IPS DF 6.9 (cell line): Measurements from ENCODE around the gene FBXO24.

Experiments
- DNase-seq: peaks from one replicate; pipeline ENCODE4 v3.0.0-alpha.2; 2013; ENCODE audit warnings: low read depth, low spot score
- H3K27ac ChIP-seq: one replicate; pipeline ENCODE4 v1.5.1; 2013; ENCODE audit warnings: low read length, control low read depth
- H3K27me3 ChIP-seq: 2 replicates; pipeline ENCODE4 v1.6.1; 2013; ENCODE audit warnings: mild to moderate bottlenecking, low read length; ENCODE audit not compliant: control insufficient read depth, insufficient read depth
- H3K36me3 ChIP-seq: 2 replicates; pipeline ENCODE4 v1.6.1; 2013; ENCODE audit warnings: low read length; ENCODE audit not compliant: control insufficient read depth, insufficient read depth
- H3K4me1 ChIP-seq: 2 replicates; pipeline ENCODE4 v1.6.1; 2013; ENCODE audit warnings: low read length; ENCODE audit not compliant: control insufficient read depth, insufficient read depth
- H3K4me3 ChIP-seq: 2 replicates; pipeline ENCODE4 v1.5.1; 2013; ENCODE audit warnings: mild to moderate bottlenecking, low read length
- H3K9me3 ChIP-seq: 2 replicates; pipeline ENCODE4 v1.6.1; 2013; ENCODE audit warnings: low read length, inconsistent platforms; ENCODE audit not compliant: control insufficient read depth, insufficient read depth
- WGBS: extraction: QIAGEN DNeasy Blood & Tissue Kit; methylation state at CpG from one replicate; pipeline ENCODE4 v1.1.7; 2013; ENCODE audit warnings: mixed read lengths, missing lambda C conversion rate; ENCODE audit not compliant: insufficient read length, insufficient coverage; 5-methylcytosine and 5-hydroxymethylcytosine counted together

FBXO24 gene

GRCh38 chr7:100582650-100583049 is 3.5 kb upstream of the FBXO24 start:
- Histone ChIP-seq H3K27ac (no peak overlapping the region), H3K9me3 (no peaks in the 10 kb centered on the region), H3K4me1 (peaks cover 10% of the 10 kb centered on the region), H3K36me3 (peaks cover 28% of the 10 kb centered on the region), H3K27me3 (no peaks in the 10 kb centered on the region), H3K4me3 (no peak overlapping the region)
- no CpG with 5 or more reads among the region's 11 CpGs for WGBS
- DNase-seq: no peak

- Histone ChIP-seq H3K27ac (no peak overlapping the region), H3K4me1 (peaks cover 10% of the 10 kb centered on the region), H3K4me3 (no peak overlapping the region), H3K27me3 (no peaks in the 10 kb centered on the region), H3K9me3 (no peaks in the 10 kb centered on the region), H3K36me3 (peaks cover 21% of the 10 kb centered on the region)
- no CpG with 5 or more reads among the region's 23 CpGs for WGBS
- no peak for DNase-seq
Observed at GRCh38 chr7:100583132-100584053, 2.7 kb upstream of the FBXO24 start.

GRCh38 chr7:100584054-100584682 is 2.0 kb upstream of the FBXO24 start:
- peak overlapping the region; percentile 73; the same call in 1 of the 2 replicates for H3K4me3 ChIP-seq

GRCh38 chr7:100584683-100585510 is 1.2 kb upstream of the FBXO24 start:
- Histone ChIP-seq H3K27ac (no peak overlapping the region), H3K27me3 (no peaks in the 10 kb centered on the region), H3K36me3 (peaks cover 13% of the 10 kb centered on the region), H3K9me3 (no peaks in the 10 kb centered on the region), H3K4me3 (peak overlapping the region; percentile 73; the same call in 1 of the 2 replicates), H3K4me1 (peaks cover 12% of the 10 kb centered on the region)
- no peak for DNase-seq
- WGBS: no CpG with 5 or more reads among the region's 20 CpGs

More at GRCh38 chr7:100584054-100584682, 2.0 kb upstream of the FBXO24 start:
- Histone ChIP-seq H3K27ac (no peak overlapping the region), H3K27me3 (no peaks in the 10 kb centered on the region), H3K4me1 (peaks cover 10% of the 10 kb centered on the region), H3K36me3 (peaks cover 17% of the 10 kb centered on the region), H3K9me3 (no peaks in the 10 kb centered on the region)
- no CpG with 5 or more reads among the region's 15 CpGs for WGBS
- DNase-seq: no peak

- Histone ChIP-seq H3K9me3 (no peaks in the 10 kb centered on the region), H3K4me3 (peak within 1 kb of the TSS; percentile 77), H3K27me3 (no peaks in the 10 kb centered on the region), H3K27ac (no peak within 1 kb of the TSS), H3K36me3 (peaks cover 5% of the 10 kb centered on the region; the same call in 1 of the 2 replicates), H3K4me1 (peaks cover 14% of the 10 kb centered on the region)
- DNase-seq: no peak
- WGBS: no CpG with 5 or more reads among the region's 61 CpGs
Observed at GRCh38 chr7:100585511-100586265, 440 bp upstream of the FBXO24 start, which contains the start of gene LRCH4. Gene LRCH4, minus strand, starts transcription at chr7:100586129. Its CDS starts 29 bp downstream, at chr7:100586100.

GRCh38 chr7:100588438-100588837 is 2.3 kb downstream of the FBXO24 start:
- H3K4me1 ChIP-seq: peaks cover 14% of the 10 kb centered on the region
- no CpG with 5 or more reads among the region's 1 CpG for WGBS
- H3K27me3 ChIP-seq: no peaks in the 10 kb centered on the region
- no peak for DNase-seq
- no peaks in the 10 kb centered on the region for H3K36me3 ChIP-seq
- no peaks in the 10 kb centered on the region for H3K9me3 ChIP-seq
- H3K27ac ChIP-seq: no peak overlapping the region
- H3K4me3 ChIP-seq: no peak overlapping the region

GRCh38 chr7:100589341-100589947 is 3.3 kb downstream of the FBXO24 start:
- no peaks in the 10 kb centered on the region for H3K27me3 ChIP-seq
- no peak overlapping the region for H3K27ac ChIP-seq
- H3K36me3 ChIP-seq: no peaks in the 10 kb centered on the region
- DNase-seq: no peak
- H3K4me3 ChIP-seq: no peak overlapping the region
- H3K4me1 ChIP-seq: peaks cover 6% of the 10 kb centered on the region
- WGBS: no CpG with 5 or more reads among the region's 7 CpGs
- H3K9me3 ChIP-seq: no peaks in the 10 kb centered on the region

- no peak for DNase-seq
- WGBS: no CpG with 5 or more reads among the region's 20 CpGs
- no peak overlapping the region for H3K4me3 ChIP-seq
- H3K9me3 ChIP-seq: no peaks in the 10 kb centered on the region
- no peaks in the 10 kb centered on the region for H3K36me3 ChIP-seq
- peaks cover 4% of the 10 kb centered on the region for H3K4me1 ChIP-seq
- no peaks in the 10 kb centered on the region for H3K27me3 ChIP-seq
- no peak overlapping the region for H3K27ac ChIP-seq
Observed at GRCh38 chr7:100590077-100590737, 4.1 kb downstream of the FBXO24 start.

- Histone ChIP-seq H3K4me1 (peaks cover 4% of the 10 kb centered on the region), H3K27ac (no peak overlapping the region), H3K27me3 (no peaks in the 10 kb centered on the region), H3K36me3 (no peaks in the 10 kb centered on the region), H3K4me3 (no peak overlapping the region), H3K9me3 (no peaks in the 10 kb centered on the region)
- DNase-seq: no peak
- WGBS: no CpG with 5 or more reads among the region's 17 CpGs
Observed at GRCh38 chr7:100591596-100591995, 5.5 kb downstream of the FBXO24 start.
